GM12878 (cell line): ENCODE measurements around the gene SLC35G6. TPM values are rescaled to one million over a fixed set of nuclear protein-coding genes. Genes with fewer than 3 reads are reported as not detected.
A peak's percentile ranks its signal among the peaks of the same experiment; 100 is the strongest.

Source experiments
- ATAC-seq: fragments of 200-7000 bp; cut with Tn5 transposase; 3 replicates; pipeline ENCODE4 v1.9.1; 2020; ENCODE audit warnings: mild to moderate bottlenecking, moderate library complexity
- BruUV-seq: library from RNA; stranded (reverse); fragments of 400-500 nt; replicated peaks from 2 replicates; lab custom pipeline; 2021; lab: Mats Ljungman, UMichigan
- CTCF ChIA-PET: fragments of 300-600 bp; sonication (Branson Sonifier 250); formaldehyde crosslinking; extraction: SDS; loops from one replicate; lab custom pipeline; 2021; ENCODE audit warnings: inconsistent platforms; lab: Yijun Ruan, JAX
- POLR2A ChIA-PET: fragments of 350-600 bp; formaldehyde crosslinking; extraction: SDS; loops from one replicate; lab custom pipeline; 2021; ENCODE audit warnings: inconsistent platforms; lab: Charles Lee
- RAD21 ChIA-PET: fragments of 300-600 bp; sonication (Branson Sonifier 250); formaldehyde crosslinking; loops from one replicate; lab custom pipeline; 2023; ENCODE audit warnings: antibody characterized with exemption; ENCODE audit not compliant: unreplicated experiment; lab: Charles Lee
- SMC1A ChIA-PET: fragments of 300-600 bp; sonication (Branson Sonifier 250); formaldehyde crosslinking; loops from one replicate; lab custom pipeline; 2023; ENCODE audit not compliant: unreplicated experiment, uncharacterized antibody; lab: Charles Lee
- DNase-seq: peaks from one replicate; pipeline ENCODE4 v3.0.0-alpha.2; 2011; ENCODE audit warnings: low read depth, low spot score
- FAIRE-seq: peaks from 3 replicates; lab custom pipeline; 2011; peaks lifted over from hg19 to GRCh38; lab: Jason Lieb, UNC
- H2AFZ ChIP-seq: 2 replicates; pipeline ENCODE4 v1.6.0; 2011; ENCODE audit warnings: low read depth, low read length, control low read depth; ENCODE audit not compliant: control insufficient read depth
- H3K27ac ChIP-seq: 2 replicates; pipeline ENCODE4 v1.5.1; 2011; ENCODE audit warnings: control low read depth; ENCODE audit not compliant: control insufficient read depth, insufficient read depth
- H3K27me3 ChIP-seq, 2 experiments: replicated peaks in 1 of 2; 2 replicates each; pipeline versions ENCODE4 v1.6.0 to v1.6.1; 2011; ENCODE audit warnings: low read length in 1 of 2; ENCODE audit not compliant: control insufficient read depth in 2 of 2, insufficient read depth in 2 of 2
- H3K36me3 ChIP-seq, 2 experiments: 2 replicates each; pipeline ENCODE4 v1.5.1; 2011; ENCODE audit warnings: low read length in 1 of 2; ENCODE audit not compliant: control insufficient read depth in 2 of 2, insufficient read depth in 2 of 2
- H3K4me1 ChIP-seq: 2 replicates; pipeline ENCODE4 v1.6.1; 2011; ENCODE audit warnings: mild to moderate bottlenecking, low read length, moderate library complexity, mixed read lengths; ENCODE audit not compliant: control insufficient read depth, insufficient read depth
- H3K4me2 ChIP-seq: 2 replicates; pipeline ENCODE4 v1.6.0; 2011; ENCODE audit warnings: control low read depth; ENCODE audit not compliant: control insufficient read depth, insufficient read depth
- H3K4me3 ChIP-seq: fragments of 200-600 bp; sonication (generic); 2 replicates; pipeline ENCODE4 v1.5.1; 2016
- H3K79me2 ChIP-seq: 2 replicates; pipeline ENCODE4 v1.6.0; 2011; ENCODE audit warnings: low read length; ENCODE audit not compliant: control insufficient read depth, insufficient read depth
- H3K9ac ChIP-seq: 2 replicates; pipeline ENCODE4 v1.8.0; 2011; ENCODE audit warnings: low read length, control low read depth, mixed read lengths; ENCODE audit not compliant: control insufficient read depth, insufficient read depth
- H3K9me3 ChIP-seq: replicated peaks from 3 replicates; pipeline ENCODE4 v1.5.1; 2011; ENCODE audit warnings: mild to moderate bottlenecking, low read length; ENCODE audit not compliant: control insufficient read depth, insufficient read depth
- H4K20me1 ChIP-seq: 2 replicates; pipeline ENCODE4 v1.6.0; 2011; ENCODE audit not compliant: control insufficient read depth, insufficient read depth
- BHLHE40 ChIP-seq, 2 experiments: fragments of 450-650 bp in 1 of 2; IDR thresholded peaks; 2 replicates each; pipeline ENCODE4 v1.6.1; 2011 to 2017; ENCODE audit warnings: low read depth in 2 of 2, borderline replicate concordance in 1 of 2, improper control_type of control experiment in 1 of 2, low read length in 1 of 2, mild to moderate bottlenecking in 1 of 2
- CREB1 ChIP-seq: IDR thresholded peaks from 2 replicates; pipeline ENCODE4 v1.6.1; 2012; ENCODE audit warnings: low read depth, mild to moderate bottlenecking, inconsistent platforms
- CREM ChIP-seq: IDR thresholded peaks from 2 replicates; pipeline ENCODE4 v1.6.1; 2014; ENCODE audit warnings: antibody characterized with exemption, low read depth
- EP300 ChIP-seq, 2 experiments: fragments of 150-350 bp in 1 of 2; IDR thresholded peaks; 2 replicates each; pipeline ENCODE4 v1.6.1; 2011 to 2012; ENCODE audit warnings: low read depth in 2 of 2, low read length in 2 of 2, borderline replicate concordance in 1 of 2, improper control_type of control experiment in 1 of 2, inconsistent platforms in 1 of 2; ENCODE audit not compliant: control insufficient read depth in 1 of 2
- FOXM1 ChIP-seq: IDR thresholded peaks from 2 replicates; pipeline ENCODE4 v1.6.1; 2012; ENCODE audit warnings: low read depth, mild to moderate bottlenecking, inconsistent platforms, low read length, moderate library complexity
- LARP7 ChIP-seq: fragments of 450-650 bp; IDR thresholded peaks from 2 replicates; pipeline ENCODE4 v1.6.1; 2017; ENCODE audit warnings: mild to moderate bottlenecking
- MEF2B ChIP-seq: fragments of 450-650 bp; IDR thresholded peaks from 2 replicates; pipeline ENCODE4 v1.6.1; 2018; ENCODE audit warnings: mild to moderate bottlenecking, moderate library complexity; ENCODE audit not compliant: partially characterized antibody, poor library complexity, severe bottlenecking
- MTA2 ChIP-seq: fragments of 450-650 bp; IDR thresholded peaks from 2 replicates; pipeline ENCODE4 v1.6.1; 2016; ENCODE audit warnings: low read depth, mild to moderate bottlenecking, moderate library complexity
- MYB ChIP-seq: fragments of 150-350 bp; IDR thresholded peaks from 2 replicates; pipeline ENCODE4 v1.6.1; 2014; ENCODE audit warnings: mild to moderate bottlenecking, low read depth, low read length, borderline replicate concordance
- NRF1 ChIP-seq: conservative IDR thresholded peaks from 2 replicates; pipeline ENCODE4 v1.6.1; 2011; ENCODE audit warnings: mild to moderate bottlenecking, low read depth, low read length, improper control_type of control experiment
- TARDBP ChIP-seq: IDR thresholded peaks from 2 replicates; pipeline ENCODE4 v1.6.1; 2016; ENCODE audit warnings: borderline replicate concordance
- ZBTB33 ChIP-seq: fragments of 450-650 bp; IDR thresholded peaks from 2 replicates; pipeline ENCODE4 v1.6.1; 2017; ENCODE audit warnings: mild to moderate bottlenecking
- ZNF217 ChIP-seq: fragments of 450-650 bp; IDR thresholded peaks from 2 replicates; pipeline ENCODE4 v1.6.1; 2017; ENCODE audit warnings: antibody characterized with exemption, mild to moderate bottlenecking
- WGBS: methylation state at CpG from one replicate; pipeline ENCODE4 v1.1.6; 2016; ENCODE audit warnings: low lambda C conversion rate; ENCODE audit not compliant: insufficient replicate concordance, insufficient coverage; ENCODE audit errors: missing lambda C conversion rate; 5-methylcytosine and 5-hydroxymethylcytosine counted together
- in situ Hi-C: fragments of 300-500 bp; cut with MboI; formaldehyde crosslinking; loops from 9 replicates; pipeline ENCODE4 v1.14.3; 2018; ENCODE audit warnings: mixed read lengths
- intact Hi-C: fragments of 100-400 bp; cut with micrococcal nuclease; formaldehyde crosslinking; loops from one replicate; pipeline ENCODE4 v1.14.2; 2022; ENCODE audit not compliant: unreplicated experiment
- polyA plus RNA-seq, 11 experiments: library from polyadenylated mRNA; depleted of rRNA in 4 of 11; unstranded in 6 of 11; stranded (reverse) in 5 of 11; fragments of >200 nt; fragmentation: Nextera tagmentation in 4 of 11; fragmentation: Illumina TruSeq in 1 of 11; extraction: Ambion mirVana in 4 of 11; extraction: Trizol in 1 of 11; gene quantifications; 1 replicate in 1 of 11; 2 replicates in 10 of 11; pipeline versions ENCODE4 v1.2.1 to v1.2.3, GENCODE V29; 2011 to 2016; ENCODE audit warnings: inconsistent platforms in 2 of 11, missing spikeins in 2 of 11, low read depth in 1 of 11
- total RNA-seq, 4 experiments: library from RNA; depleted of rRNA in 3 of 4; stranded (reverse); fragments of >200 nt in 3 of 4; fragmentation: Illumina TruSeq in 1 of 4; extraction: Trizol in 1 of 4; gene quantifications; 2 replicates each; pipeline versions ENCODE4 v1.2.1 to v1.2.3, GENCODE V29; 2013 to 2021
- TF ChIP-seq, protein P1 (sequence below): fragments of 450-650 bp; IDR thresholded peaks from 2 replicates; pipeline ENCODE4 v1.6.1; 2014; ENCODE audit warnings: mild to moderate bottlenecking
- TF ChIP-seq, protein P2 (sequence below): IDR thresholded peaks from 2 replicates; pipeline ENCODE4 v1.6.1; 2011; ENCODE audit warnings: low read depth, low read length, improper control_type of control experiment, borderline replicate concordance

The SLC35G6 gene
- total and polyA plus RNA-seq, 10 of the 15 experiments (the other 5 are each of a cell fraction or from before 2014, with no cell fraction given), result 0.20 TPM; not detected in 9

DNA sequence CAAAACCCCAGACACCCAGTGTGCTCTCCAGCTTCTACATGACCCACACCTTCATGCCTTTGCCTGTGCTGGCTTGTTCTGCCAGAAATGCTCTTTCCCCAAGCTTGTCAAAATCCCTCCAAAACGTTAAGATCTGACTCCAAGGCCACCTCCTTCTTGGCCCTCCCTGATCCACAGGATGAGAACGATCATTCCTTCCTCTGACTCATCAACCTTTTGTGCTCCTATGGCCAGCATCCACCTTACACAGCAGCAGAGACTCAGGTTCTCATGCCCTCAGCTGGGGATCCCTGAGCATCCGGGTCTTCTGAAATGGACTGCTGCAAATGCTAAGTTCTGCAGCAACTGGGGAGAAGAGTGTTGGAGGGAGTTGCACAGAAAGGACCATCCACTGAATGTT is 4.8 kb upstream of the SLC35G6 start (continued):
- TF ChIP-seq, protein P1, sequence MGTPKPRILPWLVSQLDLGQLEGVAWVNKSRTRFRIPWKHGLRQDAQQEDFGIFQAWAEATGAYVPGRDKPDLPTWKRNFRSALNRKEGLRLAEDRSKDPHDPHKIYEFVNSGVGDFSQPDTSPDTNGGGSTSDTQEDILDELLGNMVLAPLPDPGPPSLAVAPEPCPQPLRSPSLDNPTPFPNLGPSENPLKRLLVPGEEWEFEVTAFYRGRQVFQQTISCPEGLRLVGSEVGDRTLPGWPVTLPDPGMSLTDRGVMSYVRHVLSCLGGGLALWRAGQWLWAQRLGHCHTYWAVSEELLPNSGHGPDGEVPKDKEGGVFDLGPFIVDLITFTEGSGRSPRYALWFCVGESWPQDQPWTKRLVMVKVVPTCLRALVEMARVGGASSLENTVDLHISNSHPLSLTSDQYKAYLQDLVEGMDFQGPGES, result no peak
- TF ChIP-seq EP300 (IDR thresholded peaks at IDR 0.05; ENCODE audit: borderline replicate concordance in 1 of 2, control insufficient read depth in 1 of 2, low read depth in 2 of 2, low read length in 2 of 2) (no peak), NRF1 (no peak)
- TF ChIP-seq, all 136 proteins: peak for 0

DNA sequence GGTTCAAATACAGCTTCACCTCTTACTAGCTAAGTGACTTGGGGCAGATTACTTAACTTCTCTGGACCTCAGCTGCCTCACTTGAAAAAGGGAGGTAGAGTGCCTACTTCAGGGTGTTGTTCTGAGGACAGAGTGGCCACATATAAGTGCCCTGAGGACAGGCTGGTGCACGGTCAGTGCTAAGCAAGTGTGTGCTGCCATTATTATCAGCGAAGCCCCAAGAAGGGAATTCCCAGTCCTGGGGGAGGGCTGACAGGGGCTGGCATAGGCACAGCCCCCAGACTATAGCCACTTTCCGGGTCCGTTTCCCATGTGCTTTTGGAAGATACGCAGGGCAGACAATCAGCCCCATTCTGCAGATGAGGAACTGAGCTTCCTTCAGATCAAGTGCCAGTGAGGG is 4.3 kb upstream of the SLC35G6 start:
- H3K4me3 ChIP-seq, result no peak overlapping the region
- ChIA-PET SMC1A (interaction anchor here (0.9 to 2.0 kb wide), 4 partner anchors 12 to 41 kb away, joined by 3 to 5 read pairs (median 4); partner anchors contain the start of gene TMEM102), POLR2A (interaction anchor here (0.5 to 2.1 kb wide), 5 partner anchors 8 to 41 kb away, joined by 3 to 9 read pairs (median 7); partner anchors contain the start of gene TMEM102), RAD21 (interaction anchor here (0.7 to 1.2 kb wide), 4 partner anchors 12 to 114 kb away, joined by 3 to 4 read pairs (median 3); no protein-coding TSS in a partner anchor)
- no peak overlapping the region for H3K9ac ChIP-seq
- in situ Hi-C loops (no loop called here), intact Hi-C loops (no loop called here)
- peaks cover 31% of the 10 kb centered on the region for H3K79me2 ChIP-seq
- peaks cover 11% of the 10 kb centered on the region for H3K4me1 ChIP-seq
- H3K4me2 ChIP-seq, result peak overlapping the region; percentile 87
- no peaks in the 10 kb centered on the region for H3K36me3 ChIP-seq
- no TSS peak for BruUV-seq
- H3K27me3 ChIP-seq, result no peaks in the 10 kb centered on the region
- TF ChIP-seq FOXM1 (no peak), CREM (no peak), CREB1 (no peak), BHLHE40 (IDR thresholded peaks at IDR 0.05; ENCODE audit: borderline replicate concordance in 1 of 2, low read depth in 2 of 2, low read length in 1 of 2) (no peak), MEF2B (no peak), TARDBP (no peak), ZNF217 (no peak), MTA2 (no peak), ZBTB33 (no peak), LARP7 (no peak), MYB (no peak)
- TF ChIP-seq, protein P2, sequence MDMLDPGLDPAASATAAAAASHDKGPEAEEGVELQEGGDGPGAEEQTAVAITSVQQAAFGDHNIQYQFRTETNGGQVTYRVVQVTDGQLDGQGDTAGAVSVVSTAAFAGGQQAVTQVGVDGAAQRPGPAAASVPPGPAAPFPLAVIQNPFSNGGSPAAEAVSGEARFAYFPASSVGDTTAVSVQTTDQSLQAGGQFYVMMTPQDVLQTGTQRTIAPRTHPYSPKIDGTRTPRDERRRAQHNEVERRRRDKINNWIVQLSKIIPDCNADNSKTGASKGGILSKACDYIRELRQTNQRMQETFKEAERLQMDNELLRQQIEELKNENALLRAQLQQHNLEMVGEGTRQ, result no peak
- TF ChIP-seq, all 136 proteins: peak for 0
- CTCF ChIA-PET, result interaction anchor here (0.8 to 6.2 kb wide), 6 partner anchors 10 to 121 kb away, joined by 3 to 17 read pairs (median 4); partner anchors contain the start of genes SENP3 and TMEM102
- no peak for DNase-seq
- FAIRE-seq, result no peak
- 94% methylated on average over 5 of the region's 5 CpGs for WGBS
- ATAC-seq, result no peak
- H3K9me3 ChIP-seq, result no peaks in the 10 kb centered on the region
- peaks cover 2% of the 10 kb centered on the region; the same call in 1 of the 2 replicates for H4K20me1 ChIP-seq
- no peak overlapping the region for H3K27ac ChIP-seq
- no peak overlapping the region for H2AFZ ChIP-seq
